Astrocyte (in vitro differentiated cells and primary cell): ENCODE data around the gene CIB4. TPM values are rescaled to one million over a fixed set of nuclear protein-coding genes. Genes with fewer than 3 reads are reported as not detected.

Experiments used
- DNase-seq: peaks from one replicate; pipeline ENCODE4 v3.0.0-alpha.2; 2010; ENCODE audit warnings: low read depth
- FAIRE-seq: peaks from 2 replicates; lab custom pipeline; 2011; peaks lifted over from hg19 to GRCh38; lab: Jason Lieb, UNC
- H2AFZ ChIP-seq: 2 replicates; pipeline ENCODE4 v1.6.0; 2012; ENCODE audit warnings: low read depth, low read length, inconsistent platforms
- H3K27ac ChIP-seq: 2 replicates; pipeline ENCODE4 v1.5.1; 2011; ENCODE audit warnings: low read depth, low read length, inconsistent platforms
- H3K27me3 ChIP-seq: 2 replicates; pipeline ENCODE4 v1.6.0; 2011; ENCODE audit warnings: low read length, inconsistent platforms; ENCODE audit not compliant: insufficient read depth
- H3K36me3 ChIP-seq: 2 replicates; pipeline ENCODE4 v1.5.1; 2011; ENCODE audit warnings: low read length, inconsistent platforms; ENCODE audit not compliant: insufficient read depth
- H3K4me1 ChIP-seq: 2 replicates; pipeline ENCODE4 v1.5.1; 2011; ENCODE audit warnings: low read length, inconsistent platforms; ENCODE audit not compliant: insufficient read depth
- H3K4me2 ChIP-seq: 2 replicates; pipeline ENCODE4 v1.6.0; 2012; ENCODE audit warnings: low read length, inconsistent platforms
- H3K4me3 ChIP-seq: 2 replicates; pipeline ENCODE4 v1.5.1; 2011; ENCODE audit warnings: low read depth, mild to moderate bottlenecking, low read length, inconsistent platforms; ENCODE audit not compliant: insufficient read depth
- H3K79me2 ChIP-seq: 2 replicates; pipeline ENCODE4 v1.6.0; 2012; ENCODE audit warnings: mild to moderate bottlenecking, low read length, inconsistent platforms; ENCODE audit not compliant: insufficient read depth
- H3K9ac ChIP-seq: 2 replicates; pipeline ENCODE4 v1.6.0; 2012; ENCODE audit warnings: mild to moderate bottlenecking, low read length, inconsistent platforms
- H3K9me3 ChIP-seq: 2 replicates; pipeline ENCODE4 v1.5.1; 2012; ENCODE audit warnings: low read depth, mild to moderate bottlenecking, low read length, inconsistent platforms; ENCODE audit not compliant: insufficient read depth
- H4K20me1 ChIP-seq: 2 replicates; pipeline ENCODE4 v1.6.0; 2012; ENCODE audit warnings: low read length, inconsistent platforms; ENCODE audit not compliant: insufficient read depth
- H3K27ac Mint-ChIP-seq: one replicate; pipeline ENCODE4 v1.8.0; 2021; ENCODE audit warnings: mild to moderate bottlenecking, mixed read lengths; ENCODE audit not compliant: unreplicated experiment
- H3K27me3 Mint-ChIP-seq: one replicate; pipeline ENCODE4 v1.8.0; 2021; ENCODE audit warnings: low read depth, mixed read lengths; ENCODE audit not compliant: unreplicated experiment
- H3K36me3 Mint-ChIP-seq: one replicate; pipeline ENCODE4 v1.8.0; 2021; ENCODE audit warnings: low read depth, mixed read lengths; ENCODE audit not compliant: unreplicated experiment
- H3K4me1 Mint-ChIP-seq: one replicate; pipeline ENCODE4 v1.8.0; 2021; ENCODE audit warnings: low read depth, mixed read lengths; ENCODE audit not compliant: unreplicated experiment
- H3K4me3 Mint-ChIP-seq: one replicate; pipeline ENCODE4 v1.8.0; 2021; ENCODE audit warnings: mild to moderate bottlenecking, moderate library complexity, mixed read lengths; ENCODE audit not compliant: unreplicated experiment
- H3K9me3 Mint-ChIP-seq: one replicate; pipeline ENCODE4 v1.8.0; 2021; ENCODE audit warnings: mild to moderate bottlenecking, mixed read lengths; ENCODE audit not compliant: unreplicated experiment
- CTCF ChIP-seq: IDR thresholded peaks from 2 replicates; pipeline ENCODE4 v1.5.1; 2011; ENCODE audit warnings: low read depth, mild to moderate bottlenecking, inconsistent platforms, low read length, moderate library complexity; ENCODE audit not compliant: insufficient read depth
- EZH2 ChIP-seq: IDR thresholded peaks from 2 replicates; pipeline ENCODE4 v1.6.1; 2012; ENCODE audit warnings: mild to moderate bottlenecking, low read length, inconsistent platforms; ENCODE audit not compliant: insufficient read depth
- total RNA-seq: library from RNA; stranded (reverse); gene quantifications from 2 replicates; pipeline ENCODE4 v1.2.1, GENCODE V29; 2021

The CIB4 gene
- total RNA-seq, 1 donor from 2014 or later, result not detected

- Mint-ChIP-seq H3K27me3 (peaks cover 9% of the 10 kb centered on the region), H3K9me3 (peaks cover 3% of the 10 kb centered on the region)
Measured at GRCh38 chr2:26626606-26627005, 14.6 kb downstream of the CIB4 start.

GRCh38 chr2:26623541-26624495 lies 17.3 kb downstream of the CIB4 start:
- Histone ChIP-seq H3K9ac (no peak overlapping the region), H3K27ac (no peak overlapping the region), H2AFZ (peak overlapping the region; percentile 20), H4K20me1 (no peaks in the 10 kb centered on the region), H3K27me3 (peaks cover 16% of the 10 kb centered on the region), H3K4me3 (no peak overlapping the region), H3K4me2 (no peak overlapping the region), H3K79me2 (no peaks in the 10 kb centered on the region), H3K36me3 (no peaks in the 10 kb centered on the region), H3K9me3 (no peaks in the 10 kb centered on the region), H3K4me1 (peaks cover 8% of the 10 kb centered on the region)
- DNase-seq (no peak), FAIRE-seq (no peak)
- TF ChIP-seq CTCF, result no peak
- no peak for TF ChIP-seq EZH2
- H3K4me3 Mint-ChIP-seq, result no peak overlapping the region
- peaks cover 28% of the 10 kb centered on the region for H3K27me3 Mint-ChIP-seq
- H3K4me1 Mint-ChIP-seq, result no peaks in the 10 kb centered on the region
- peaks cover 5% of the 10 kb centered on the region for H3K9me3 Mint-ChIP-seq
- H3K36me3 Mint-ChIP-seq, result no peaks in the 10 kb centered on the region
- H3K27ac Mint-ChIP-seq, result no peak overlapping the region

More at GRCh38 chr2:26626606-26627005, 14.6 kb downstream of the CIB4 start:
- Histone ChIP-seq H3K9me3 (no peaks in the 10 kb centered on the region), H3K79me2 (no peaks in the 10 kb centered on the region), H3K4me2 (no peak overlapping the region), H3K27ac (no peak overlapping the region), H3K4me1 (peaks cover 14% of the 10 kb centered on the region), H3K9ac (no peak overlapping the region), H3K27me3 (no peaks in the 10 kb centered on the region), H4K20me1 (no peaks in the 10 kb centered on the region), H3K4me3 (no peak overlapping the region), H2AFZ (no peak overlapping the region), H3K36me3 (no peaks in the 10 kb centered on the region)
- TF ChIP-seq CTCF (no peak), EZH2 (no peak)
- FAIRE-seq (no peak), DNase-seq (no peak)
- Mint-ChIP-seq H3K27ac (no peak overlapping the region), H3K36me3 (no peaks in the 10 kb centered on the region), H3K4me3 (no peak overlapping the region), H3K4me1 (peaks cover 13% of the 10 kb centered on the region)
